Type B pancreatic cell (in vitro differentiated cells): ENCODE measurements around the gene TTLL11. TPM values are rescaled to one million over a fixed set of nuclear protein-coding genes. Genes with fewer than 3 reads are reported as not detected.
A peak's percentile ranks its signal among the peaks of the same experiment; 100 is the strongest.

ENCODE experiments used
- DNase-seq: peaks from one replicate; pipeline ENCODE4 v3.0.0; 2021; ENCODE audit warnings: mixed read lengths; ENCODE audit not compliant: unreplicated experiment; ENCODE audit errors: extremely low spot score
- H3K27ac Mint-ChIP-seq: 2 replicates; pipeline ENCODE4 v1.8.0; 2021; ENCODE audit warnings: mild to moderate bottlenecking, mixed read lengths
- H3K27me3 Mint-ChIP-seq: 2 replicates; pipeline ENCODE4 v1.8.0; 2021; ENCODE audit warnings: mixed read lengths
- H3K36me3 Mint-ChIP-seq: 2 replicates; pipeline ENCODE4 v1.8.0; 2021; ENCODE audit warnings: mixed read lengths
- H3K4me1 Mint-ChIP-seq: one replicate; pipeline ENCODE4 v1.8.0; 2021; ENCODE audit warnings: mixed read lengths; ENCODE audit not compliant: unreplicated experiment
- H3K4me3 Mint-ChIP-seq: 2 replicates; pipeline ENCODE4 v1.8.0; 2021; ENCODE audit warnings: mild to moderate bottlenecking, mixed read lengths
- H3K9me3 Mint-ChIP-seq: 2 replicates; pipeline ENCODE4 v1.8.0; 2021; ENCODE audit warnings: mixed read lengths
- total RNA-seq: library from RNA; stranded (reverse); gene quantifications from 2 replicates; pipeline ENCODE4 v1.2.1, GENCODE V29; 2021; ENCODE audit warnings: low replicate concordance
- TF ChIP-seq, protein P1 (sequence below): fragments of 200-600 bp; sonication (generic); conservative IDR thresholded peaks from 2 replicates; pipeline ENCODE4 v1.5.0; 2021; ENCODE audit warnings: antibody characterized with exemption, mild to moderate bottlenecking

TTLL11 gene
- total RNA-seq, 1 donor from 2014 or later, result 8.6 TPM

DNA sequence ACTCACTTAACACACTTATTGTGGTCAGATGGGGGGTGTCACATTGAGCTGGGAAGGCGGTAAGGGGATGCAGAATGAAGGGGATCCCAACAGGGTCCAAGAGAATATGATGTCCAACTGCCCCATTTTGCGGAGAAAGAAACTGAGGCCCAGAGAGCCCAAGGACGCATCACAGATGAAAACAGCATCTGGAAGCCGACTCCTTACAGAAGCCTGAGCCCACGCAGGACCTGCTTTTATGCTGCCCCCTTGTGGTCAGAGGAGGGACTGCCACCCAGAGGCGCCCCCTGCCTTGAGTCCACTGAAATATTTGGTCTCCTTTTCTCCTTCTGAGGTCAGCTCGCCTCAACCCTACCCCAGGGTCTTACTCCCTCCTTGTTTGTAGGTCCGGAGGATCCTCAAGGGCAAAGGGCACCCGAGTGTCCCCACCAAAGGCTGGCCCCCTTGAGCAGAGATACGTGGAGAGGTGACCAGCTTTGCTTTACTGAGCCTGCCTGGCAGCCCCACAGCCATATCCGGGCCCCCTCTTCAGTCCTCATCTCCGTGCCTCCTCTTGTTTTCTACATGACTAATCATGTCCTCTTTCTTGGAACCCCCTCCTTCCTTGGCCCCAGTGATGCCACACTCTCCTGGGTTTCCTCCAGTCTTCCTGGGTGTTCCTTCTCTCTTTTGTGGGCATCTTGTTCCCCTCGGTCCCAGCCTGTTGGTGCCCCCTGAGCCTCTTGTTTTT, 30.0 kb upstream of the TTLL11 start:
- Mint-ChIP-seq H3K36me3 (no peaks in the 10 kb centered on the region), H3K27ac (no peak overlapping the region), H3K27me3 (peaks cover 41% of the 10 kb centered on the region), H3K4me3 (no peak overlapping the region), H3K4me1 (peaks cover 15% of the 10 kb centered on the region), H3K9me3 (no peaks in the 10 kb centered on the region)
- no peak for DNase-seq
- TF ChIP-seq, protein P1, sequence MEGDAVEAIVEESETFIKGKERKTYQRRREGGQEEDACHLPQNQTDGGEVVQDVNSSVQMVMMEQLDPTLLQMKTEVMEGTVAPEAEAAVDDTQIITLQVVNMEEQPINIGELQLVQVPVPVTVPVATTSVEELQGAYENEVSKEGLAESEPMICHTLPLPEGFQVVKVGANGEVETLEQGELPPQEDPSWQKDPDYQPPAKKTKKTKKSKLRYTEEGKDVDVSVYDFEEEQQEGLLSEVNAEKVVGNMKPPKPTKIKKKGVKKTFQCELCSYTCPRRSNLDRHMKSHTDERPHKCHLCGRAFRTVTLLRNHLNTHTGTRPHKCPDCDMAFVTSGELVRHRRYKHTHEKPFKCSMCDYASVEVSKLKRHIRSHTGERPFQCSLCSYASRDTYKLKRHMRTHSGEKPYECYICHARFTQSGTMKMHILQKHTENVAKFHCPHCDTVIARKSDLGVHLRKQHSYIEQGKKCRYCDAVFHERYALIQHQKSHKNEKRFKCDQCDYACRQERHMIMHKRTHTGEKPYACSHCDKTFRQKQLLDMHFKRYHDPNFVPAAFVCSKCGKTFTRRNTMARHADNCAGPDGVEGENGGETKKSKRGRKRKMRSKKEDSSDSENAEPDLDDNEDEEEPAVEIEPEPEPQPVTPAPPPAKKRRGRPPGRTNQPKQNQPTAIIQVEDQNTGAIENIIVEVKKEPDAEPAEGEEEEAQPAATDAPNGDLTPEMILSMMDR, result peak; percentile 96

DNA sequence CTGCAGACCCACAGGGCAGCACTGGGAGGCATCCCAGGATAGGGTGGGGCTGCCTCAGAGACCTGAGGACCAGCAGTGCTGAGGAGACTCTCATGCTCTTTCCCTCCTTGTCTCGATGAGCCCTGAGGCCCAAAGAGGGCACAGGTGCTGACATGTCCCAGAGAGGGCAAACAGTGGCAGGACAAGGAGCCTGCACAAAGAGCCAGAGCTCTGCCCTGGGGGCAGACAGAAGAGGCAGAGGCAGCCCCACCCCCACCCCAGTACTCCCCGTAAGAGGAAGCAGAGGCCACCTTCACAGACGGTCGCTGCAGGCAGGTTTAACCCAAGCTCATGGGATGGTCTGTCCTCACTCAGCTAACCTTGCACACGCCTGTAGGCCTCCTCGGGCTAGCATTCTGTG, 29.4 kb upstream of the TTLL11 start:
- H3K4me3 Mint-ChIP-seq, result no peak overlapping the region
- peaks cover 15% of the 10 kb centered on the region for H3K4me1 Mint-ChIP-seq
- H3K27me3 Mint-ChIP-seq, result peaks cover 38% of the 10 kb centered on the region
- no peak overlapping the region for H3K27ac Mint-ChIP-seq
- no peak for DNase-seq
- no peaks in the 10 kb centered on the region for H3K36me3 Mint-ChIP-seq
- TF ChIP-seq, protein P1, result no peak
- no peaks in the 10 kb centered on the region for H3K9me3 Mint-ChIP-seq

DNA sequence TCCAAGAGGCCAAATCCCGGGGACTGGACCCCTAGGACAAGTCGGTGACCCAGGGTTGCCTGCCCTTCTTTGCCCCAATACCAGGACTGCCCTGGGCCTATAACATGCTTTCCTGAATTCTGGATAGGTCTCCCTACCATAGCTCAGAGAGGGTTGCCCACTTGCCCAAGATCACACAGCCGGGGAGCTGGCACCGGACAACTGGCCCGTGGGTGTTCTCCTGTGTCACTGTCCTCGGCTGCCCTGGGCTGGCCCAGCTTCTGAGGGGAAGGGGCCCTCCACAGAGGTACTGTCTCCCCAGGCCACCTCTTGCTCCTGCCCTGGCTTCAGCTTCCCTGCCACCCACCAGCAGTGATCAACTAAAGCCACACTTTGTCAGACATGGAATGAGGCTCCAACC, 28.8 kb upstream of the TTLL11 start:
- TF ChIP-seq, protein P1, result no peak
- Mint-ChIP-seq H3K36me3 (no peaks in the 10 kb centered on the region), H3K9me3 (no peaks in the 10 kb centered on the region), H3K27ac (no peak overlapping the region), H3K4me1 (peaks cover 15% of the 10 kb centered on the region), H3K27me3 (peaks cover 33% of the 10 kb centered on the region), H3K4me3 (no peak overlapping the region)
- no peak for DNase-seq

DNA sequence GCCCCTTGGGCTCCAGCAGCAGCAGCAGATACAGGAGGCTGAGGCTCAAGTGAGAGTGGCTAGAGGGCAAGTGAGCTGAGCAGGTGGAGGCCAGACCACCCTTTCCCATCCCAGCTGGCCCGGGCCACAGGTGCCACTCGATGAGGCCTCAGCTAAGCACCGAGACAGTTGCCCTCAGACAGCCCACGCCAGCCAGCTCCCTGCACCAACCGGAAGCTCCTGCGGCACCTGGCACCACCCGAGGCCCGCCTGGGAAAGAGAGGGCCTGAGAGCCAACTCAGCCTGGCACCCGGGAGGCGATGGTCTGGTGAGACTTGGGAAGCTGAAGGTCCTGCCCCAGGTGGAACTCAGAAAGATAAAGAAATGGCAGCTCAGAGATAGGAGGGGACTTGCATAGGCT, 28.3 kb upstream of the TTLL11 start:
- peaks cover 12% of the 10 kb centered on the region for H3K4me1 Mint-ChIP-seq
- TF ChIP-seq, protein P1, result no peak
- no peaks in the 10 kb centered on the region for H3K36me3 Mint-ChIP-seq
- no peaks in the 10 kb centered on the region for H3K9me3 Mint-ChIP-seq
- no peak overlapping the region for H3K27ac Mint-ChIP-seq
- H3K27me3 Mint-ChIP-seq, result peaks cover 28% of the 10 kb centered on the region
- no peak for DNase-seq
- H3K4me3 Mint-ChIP-seq, result no peak overlapping the region

DNA sequence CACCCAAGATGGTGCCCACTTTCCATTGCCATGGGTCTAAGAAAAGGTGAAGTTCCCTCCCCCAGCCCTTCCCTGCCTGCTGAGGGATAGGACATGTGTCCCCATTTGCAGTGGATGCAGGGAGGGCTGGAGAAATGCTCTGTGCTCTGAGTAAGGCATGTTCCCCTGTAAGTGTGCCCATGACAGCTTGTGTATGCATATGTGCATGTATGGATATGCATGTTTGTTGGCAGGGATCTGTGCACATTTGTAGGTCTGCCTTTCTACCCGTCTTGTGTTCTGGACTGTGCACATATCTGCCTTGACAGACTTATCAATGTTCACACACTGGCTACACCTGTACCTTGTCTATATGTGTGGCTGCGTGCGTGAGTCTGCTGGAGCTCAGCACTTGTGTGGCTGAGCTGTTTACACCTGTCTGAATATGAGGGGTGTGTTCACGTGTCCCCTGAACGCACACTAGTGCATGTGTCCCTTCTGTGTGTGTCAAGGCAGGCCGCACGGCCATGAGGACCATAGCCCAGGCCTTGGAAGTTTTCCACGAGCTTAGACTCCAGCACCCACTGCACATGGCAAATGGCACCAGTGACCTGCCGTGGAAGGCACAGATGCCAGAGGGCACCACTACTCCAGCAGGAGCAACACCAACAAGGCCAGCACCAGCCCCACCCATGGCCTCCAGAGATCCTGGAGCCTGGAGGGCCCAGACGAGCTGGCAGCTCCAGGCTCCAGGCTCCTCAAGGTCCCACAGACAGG, 27.4 kb upstream of the TTLL11 start:
- Mint-ChIP-seq H3K27me3 (peaks cover 22% of the 10 kb centered on the region), H3K27ac (no peak overlapping the region), H3K4me3 (no peak overlapping the region), H3K9me3 (no peaks in the 10 kb centered on the region), H3K4me1 (peaks cover 9% of the 10 kb centered on the region), H3K36me3 (no peaks in the 10 kb centered on the region)
- TF ChIP-seq, protein P1, result no peak
- DNase-seq, result no peak
